Measurements from ENCODE around the gene UACA.
"Not testable (repeated sequence)": the region's sequence is repeated elsewhere in the genome, so short reads cannot be mapped to it uniquely, and the experiment has no call there.

UACA gene

DNA sequence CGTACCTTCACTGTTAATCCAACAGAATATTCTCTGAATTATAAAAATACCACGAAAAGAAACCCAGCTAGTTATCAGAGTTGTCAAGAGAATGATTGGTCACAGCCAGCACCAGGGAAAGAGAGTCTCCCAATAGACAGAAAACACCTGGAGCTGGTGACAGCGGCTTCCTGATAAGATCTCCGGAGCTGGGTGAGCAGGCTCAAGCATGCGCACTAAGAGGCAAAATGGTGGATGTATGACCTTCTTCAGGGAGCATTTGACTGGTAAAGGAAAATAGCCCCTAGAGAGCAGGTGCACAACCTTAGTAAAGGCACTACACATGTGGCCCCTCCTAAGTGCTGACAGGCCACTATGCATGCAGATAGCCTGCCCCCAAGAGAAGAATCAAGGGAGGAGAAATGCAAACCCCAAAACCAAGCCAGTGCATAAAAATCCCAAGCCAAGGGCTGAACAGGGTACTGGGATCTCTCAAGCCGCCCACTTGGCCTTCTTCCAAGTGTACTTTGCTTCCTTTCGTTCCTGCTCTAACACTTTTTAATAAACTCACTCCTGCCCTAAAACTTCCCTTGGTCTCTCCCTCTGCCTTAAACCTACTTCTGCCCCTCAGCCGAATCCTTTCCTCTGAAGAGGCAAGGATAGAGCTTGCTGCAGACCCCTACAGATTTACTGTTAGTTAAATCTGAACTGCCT is 93.2 kb downstream of the UACA start:
- Histone ChIP-seq H3K9me3 (ENCODE audit: insufficient read depth, low read length) (no peaks in the 10 kb centered on the region), H3K36me3 (replicated peaks; ENCODE audit: low read depth, low read length) (no peaks in the 10 kb centered on the region), H4K20me1 (ENCODE audit: insufficient read depth, low read length) (no peaks in the 10 kb centered on the region), H3K4me3 (ENCODE audit: low read length) (no peak overlapping the region), H3K27ac (ENCODE audit: low read length) (no peak overlapping the region), H3K27me3 (ENCODE audit: low read depth, low read length) (peaks cover 43% of the 10 kb centered on the region), H2AFZ (ENCODE audit: low read depth, low read length) (no peak overlapping the region), H3K4me1 (ENCODE audit: low read length) (peaks cover 14% of the 10 kb centered on the region), H3K79me2 (ENCODE audit: low read length) (no peaks in the 10 kb centered on the region), H3K9ac (ENCODE audit: low read length) (no peak overlapping the region), H3K4me2 (ENCODE audit: low read length) (no peak overlapping the region)
- TF ChIP-seq, protein P1, sequence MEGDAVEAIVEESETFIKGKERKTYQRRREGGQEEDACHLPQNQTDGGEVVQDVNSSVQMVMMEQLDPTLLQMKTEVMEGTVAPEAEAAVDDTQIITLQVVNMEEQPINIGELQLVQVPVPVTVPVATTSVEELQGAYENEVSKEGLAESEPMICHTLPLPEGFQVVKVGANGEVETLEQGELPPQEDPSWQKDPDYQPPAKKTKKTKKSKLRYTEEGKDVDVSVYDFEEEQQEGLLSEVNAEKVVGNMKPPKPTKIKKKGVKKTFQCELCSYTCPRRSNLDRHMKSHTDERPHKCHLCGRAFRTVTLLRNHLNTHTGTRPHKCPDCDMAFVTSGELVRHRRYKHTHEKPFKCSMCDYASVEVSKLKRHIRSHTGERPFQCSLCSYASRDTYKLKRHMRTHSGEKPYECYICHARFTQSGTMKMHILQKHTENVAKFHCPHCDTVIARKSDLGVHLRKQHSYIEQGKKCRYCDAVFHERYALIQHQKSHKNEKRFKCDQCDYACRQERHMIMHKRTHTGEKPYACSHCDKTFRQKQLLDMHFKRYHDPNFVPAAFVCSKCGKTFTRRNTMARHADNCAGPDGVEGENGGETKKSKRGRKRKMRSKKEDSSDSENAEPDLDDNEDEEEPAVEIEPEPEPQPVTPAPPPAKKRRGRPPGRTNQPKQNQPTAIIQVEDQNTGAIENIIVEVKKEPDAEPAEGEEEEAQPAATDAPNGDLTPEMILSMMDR (IDR thresholded peaks at IDR 0.05; ENCODE audit: low read depth, low read length): no peak
- no peak for TF ChIP-seq EZH2phosphoT487 (IDR thresholded peaks at IDR 0.05; ENCODE audit: low read depth)

DNA sequence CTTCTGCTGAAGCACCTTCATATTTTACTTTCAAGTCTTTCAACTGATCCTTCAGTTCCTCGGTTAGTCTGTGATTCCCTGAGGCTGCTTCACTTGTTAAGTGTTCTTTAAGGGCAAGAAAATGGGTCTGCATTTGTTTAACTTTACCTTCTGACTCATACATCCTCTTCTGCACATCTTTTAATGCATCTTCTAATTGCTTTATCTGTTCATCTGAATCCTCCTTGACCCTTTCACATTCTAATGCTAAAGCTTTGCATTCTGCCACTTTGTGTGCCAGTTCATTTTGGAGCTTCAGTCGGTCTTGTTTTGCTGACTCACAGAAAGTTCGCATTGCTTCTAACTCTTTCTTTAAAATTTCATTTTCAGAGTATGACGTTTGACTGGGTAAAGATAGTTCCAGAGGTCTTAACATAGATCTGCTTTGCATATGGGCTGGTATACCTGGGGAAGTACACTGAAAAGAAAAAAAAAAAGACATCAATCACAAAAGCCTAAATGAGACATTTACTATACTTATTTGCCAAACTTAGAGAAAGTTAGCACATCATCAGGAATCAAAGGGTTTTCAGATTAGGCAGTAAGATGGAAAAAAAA is 94.3 kb downstream of the UACA start:
- Histone ChIP-seq H3K36me3 (replicated peaks; ENCODE audit: low read depth, low read length) (no peaks in the 10 kb centered on the region), H4K20me1 (ENCODE audit: insufficient read depth, low read length) (no peaks in the 10 kb centered on the region), H2AFZ (ENCODE audit: low read depth, low read length) (no peak overlapping the region), H3K4me2 (ENCODE audit: low read length) (peak overlapping the region; percentile 2; the same call in 1 of the 2 replicates), H3K4me3 (ENCODE audit: low read length) (no peak overlapping the region), H3K9ac (ENCODE audit: low read length) (no peak overlapping the region), H3K27ac (ENCODE audit: low read length) (no peak overlapping the region), H3K9me3 (ENCODE audit: insufficient read depth, low read length) (no peaks in the 10 kb centered on the region), H3K4me1 (ENCODE audit: low read length) (peaks cover 14% of the 10 kb centered on the region), H3K27me3 (ENCODE audit: low read depth, low read length) (peaks cover 53% of the 10 kb centered on the region), H3K79me2 (ENCODE audit: low read length) (no peaks in the 10 kb centered on the region)
- TF ChIP-seq, protein P1 (IDR thresholded peaks at IDR 0.05; ENCODE audit: low read depth, low read length): no peak
- no peak for TF ChIP-seq EZH2phosphoT487 (IDR thresholded peaks at IDR 0.05; ENCODE audit: low read depth)

DNA sequence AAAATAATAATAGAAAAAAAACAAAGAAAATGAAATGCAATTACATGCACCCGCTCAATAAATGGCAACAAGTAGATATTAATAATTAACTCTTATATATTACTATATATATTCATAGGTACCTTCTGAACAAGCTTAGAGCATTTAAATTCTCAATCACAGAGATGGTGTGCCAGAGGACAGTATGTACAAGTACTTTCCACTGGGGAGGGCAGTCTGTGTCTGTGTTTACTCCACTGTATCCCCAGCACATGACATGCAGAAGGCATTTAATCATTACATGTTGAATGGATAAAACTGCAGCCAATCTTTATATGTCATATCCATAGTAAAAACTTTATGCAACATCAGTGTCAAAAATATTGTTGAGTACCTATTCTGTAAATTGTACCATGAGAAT is 97.8 kb downstream of the UACA start:
- H3K9ac ChIP-seq (ENCODE audit: low read length): no peak overlapping the region
- H3K4me3 ChIP-seq (ENCODE audit: low read length): no peak overlapping the region
- H3K27ac ChIP-seq (ENCODE audit: low read length): no peak overlapping the region
- TF ChIP-seq, protein P1 (IDR thresholded peaks at IDR 0.05; ENCODE audit: low read depth, low read length): no peak
- TF ChIP-seq EZH2phosphoT487 (IDR thresholded peaks at IDR 0.05; ENCODE audit: low read depth): no peak
- no peaks in the 10 kb centered on the region for H3K9me3 ChIP-seq (ENCODE audit: insufficient read depth, low read length)
- no peaks in the 10 kb centered on the region for H4K20me1 ChIP-seq (ENCODE audit: insufficient read depth, low read length)
- H3K36me3 ChIP-seq (replicated peaks; ENCODE audit: low read depth, low read length): no peaks in the 10 kb centered on the region
- H3K79me2 ChIP-seq (ENCODE audit: low read length): no peaks in the 10 kb centered on the region
- H2AFZ ChIP-seq (ENCODE audit: low read depth, low read length): no peak overlapping the region
- no peak overlapping the region for H3K4me2 ChIP-seq (ENCODE audit: low read length)
- H3K4me1 ChIP-seq (ENCODE audit: low read length): peaks cover 12% of the 10 kb centered on the region
- peaks cover 55% of the 10 kb centered on the region for H3K27me3 ChIP-seq (ENCODE audit: low read depth, low read length)

DNA sequence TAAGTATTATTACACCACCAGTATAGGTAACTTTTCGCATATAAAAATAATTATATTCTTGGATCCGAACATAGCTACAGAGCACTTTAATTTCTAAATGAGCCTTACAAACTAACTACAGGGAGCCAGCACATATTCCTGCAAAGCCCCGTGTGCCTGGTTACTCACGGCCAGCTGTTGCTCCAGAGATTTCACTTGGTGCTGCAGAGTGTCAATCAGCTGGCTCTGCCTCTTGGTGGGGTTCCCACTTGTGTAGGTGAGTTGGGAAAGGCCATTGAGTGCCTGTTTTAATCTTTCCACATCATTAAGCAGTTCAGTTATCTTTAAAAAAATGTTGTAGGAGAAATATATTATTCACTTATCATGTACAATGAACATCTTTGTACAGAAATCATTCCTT is 98.9 kb downstream of the UACA start:
- Histone ChIP-seq H3K4me1 (ENCODE audit: low read length) (peaks cover 12% of the 10 kb centered on the region), H3K36me3 (replicated peaks; ENCODE audit: low read depth, low read length) (no peaks in the 10 kb centered on the region), H3K4me2 (ENCODE audit: low read length) (no peak overlapping the region), H3K79me2 (ENCODE audit: low read length) (no peaks in the 10 kb centered on the region), H4K20me1 (ENCODE audit: insufficient read depth, low read length) (no peaks in the 10 kb centered on the region), H3K4me3 (ENCODE audit: low read length) (no peak overlapping the region), H3K27ac (ENCODE audit: low read length) (no peak overlapping the region), H3K27me3 (ENCODE audit: low read depth, low read length) (peaks cover 54% of the 10 kb centered on the region), H3K9me3 (ENCODE audit: insufficient read depth, low read length) (no peaks in the 10 kb centered on the region), H3K9ac (ENCODE audit: low read length) (no peak overlapping the region), H2AFZ (ENCODE audit: low read depth, low read length) (no peak overlapping the region)
- TF ChIP-seq, protein P1 (IDR thresholded peaks at IDR 0.05; ENCODE audit: low read depth, low read length): no peak
- no peak for TF ChIP-seq EZH2phosphoT487 (IDR thresholded peaks at IDR 0.05; ENCODE audit: low read depth)

GRCh38 chr15:70663069-70663468 is 100.3 kb downstream of the UACA start:
- H3K36me3 ChIP-seq (replicated peaks; ENCODE audit: low read depth, low read length); H3K79me2 ChIP-seq (ENCODE audit: low read length); H3K4me2 ChIP-seq (ENCODE audit: low read length); H2AFZ ChIP-seq (ENCODE audit: low read depth, low read length); H3K4me1 ChIP-seq (ENCODE audit: low read length); H3K9ac ChIP-seq (ENCODE audit: low read length); H4K20me1 ChIP-seq (ENCODE audit: insufficient read depth, low read length); H3K27ac ChIP-seq (ENCODE audit: low read length); H3K9me3 ChIP-seq (ENCODE audit: insufficient read depth, low read length); H3K4me3 ChIP-seq (ENCODE audit: low read length): not testable (repeated sequence)
- peaks cover 39% of the 10 kb centered on the region for H3K27me3 ChIP-seq (ENCODE audit: low read depth, low read length)

Measured in OCI-LY3 (cell line).